Keratinocyte (primary cell): ENCODE results near the gene EGFL7. TPM values are rescaled to one million over a fixed set of nuclear protein-coding genes. Genes with fewer than 3 reads are reported as not detected.

Source experiments
- DNase-seq: peaks from one replicate; pipeline ENCODE4 v3.0.0-alpha.2; 2011; ENCODE audit warnings: low read depth, missing footprints, low spot score
- FAIRE-seq: peaks from 2 replicates; lab custom pipeline; 2011; peaks lifted over from hg19 to GRCh38; lab: Jason Lieb, UNC
- H2AFZ ChIP-seq: 2 replicates; pipeline ENCODE4 v1.6.0; 2012; ENCODE audit warnings: low read length, control low read depth, inconsistent platforms; ENCODE audit not compliant: control insufficient read depth
- H3K27ac ChIP-seq: 2 replicates; pipeline ENCODE4 v1.5.1; 2011; ENCODE audit warnings: low read length; ENCODE audit not compliant: control insufficient read depth, insufficient read depth
- H3K27me3 ChIP-seq: 3 replicates; pipeline ENCODE4 v1.6.0; 2011; ENCODE audit warnings: low read length; ENCODE audit not compliant: control insufficient read depth, insufficient read depth; ENCODE audit errors: extremely low read depth
- H3K36me3 ChIP-seq, 2 experiments: 2 replicates in 1 of 2; 3 replicates in 1 of 2; pipeline ENCODE4 v1.5.1; 2011; ENCODE audit warnings: low read length in 2 of 2, mild to moderate bottlenecking in 1 of 2; ENCODE audit not compliant: control insufficient read depth in 2 of 2, insufficient read depth in 2 of 2; ENCODE audit errors: extremely low read depth in 1 of 2
- H3K4me1 ChIP-seq: 3 replicates; pipeline ENCODE4 v1.5.1; 2011; ENCODE audit warnings: low read length; ENCODE audit not compliant: control insufficient read depth, insufficient read depth; ENCODE audit errors: extremely low read depth
- H3K4me2 ChIP-seq: 3 replicates; pipeline ENCODE4 v1.6.0; 2011; ENCODE audit warnings: low read depth, low read length; ENCODE audit not compliant: control insufficient read depth, insufficient read depth; ENCODE audit errors: extremely low read depth
- H3K4me3 ChIP-seq, 3 experiments: fragments of 200-600 bp in 1 of 3; sonication (generic) in 1 of 3; 2 replicates in 2 of 3; 3 replicates in 1 of 3; pipeline ENCODE4 v1.5.1; 2011 to 2016; ENCODE audit warnings: low read length in 3 of 3, mild to moderate bottlenecking in 3 of 3, control low read depth in 2 of 3, inconsistent platforms in 1 of 3, low read depth in 1 of 3, mixed read lengths in 1 of 3, mixed run types in 1 of 3, moderate library complexity in 1 of 3; ENCODE audit not compliant: control insufficient read depth in 2 of 3, insufficient read depth in 2 of 3; ENCODE audit errors: extremely low read depth in 1 of 3
- H3K79me2 ChIP-seq: 2 replicates; pipeline ENCODE4 v1.6.0; 2012; ENCODE audit warnings: low read length; ENCODE audit not compliant: control insufficient read depth, insufficient read depth
- H3K9ac ChIP-seq: 3 replicates; pipeline ENCODE4 v1.6.0; 2011; ENCODE audit warnings: low read length; ENCODE audit not compliant: control insufficient read depth, insufficient read depth; ENCODE audit errors: extremely low read depth
- H3K9me1 ChIP-seq: 3 replicates; pipeline ENCODE4 v1.6.0; 2011; ENCODE audit warnings: low read length; ENCODE audit not compliant: control insufficient read depth, insufficient read depth; ENCODE audit errors: extremely low read depth
- H3K9me3 ChIP-seq: 2 replicates; pipeline ENCODE4 v1.5.1; 2012; ENCODE audit warnings: low read depth, low read length; ENCODE audit not compliant: control insufficient read depth
- H4K20me1 ChIP-seq: 3 replicates; pipeline ENCODE4 v1.6.0; 2011; ENCODE audit warnings: low read length; ENCODE audit not compliant: control insufficient read depth, insufficient read depth; ENCODE audit errors: extremely low read depth
- CTCF ChIP-seq, 3 experiments: IDR thresholded peaks in 1 of 3; conservative IDR thresholded peaks in 1 of 3; optimal IDR thresholded peaks in 1 of 3; 2 replicates in 2 of 3; 3 replicates in 1 of 3; pipeline versions ENCODE3 to v1.5.1; 2011; ENCODE audit warnings: low read length in 3 of 3, mild to moderate bottlenecking in 3 of 3, moderate library complexity in 2 of 3, control low read depth in 1 of 3, inconsistent platforms in 1 of 3; ENCODE audit not compliant: insufficient read depth in 2 of 3; ENCODE audit errors: extremely low read depth in 1 of 3
- EZH2 ChIP-seq: IDR thresholded peaks from one replicate; pipeline ENCODE4 v1.6.1; 2012; ENCODE audit warnings: inconsistent platforms, mild to moderate bottlenecking, low read length, moderate library complexity
- dilution Hi-C: fragments of 300-500 bp; cut with MboI; formaldehyde crosslinking; loops from one replicate; pipeline ENCODE4 v1.7.0; 2020; ENCODE audit warnings: low sequenced_read_pairs; ENCODE audit not compliant: extremely low pct_ligation_motif_present
- polyA plus RNA-seq, 5 experiments: library from polyadenylated mRNA; depleted of rRNA in 3 of 5; stranded (reverse) in 3 of 5; stranded (forward) in 1 of 5; unstranded in 1 of 5; fragments of >200 nt; gene quantifications; 1 replicate in 1 of 5; 2 replicates in 3 of 5; 3 replicates in 1 of 5; pipeline versions ENCODE4 v1.2.1 to v1.2.3, GENCODE V29; 2011 to 2012; ENCODE audit warnings: missing spikeins in 2 of 5, low read depth in 1 of 5, low replicate concordance in 1 of 5

EGFL7 gene
- polyA plus RNA-seq, 1 donor (not counting 4 experiments of a cell fraction or from before 2014, with no cell fraction given): 4.2 TPM

- H2AFZ ChIP-seq: peak overlapping the region; percentile 15
- no peaks in the 10 kb centered on the region for H3K9me3 ChIP-seq
- no peaks in the 10 kb centered on the region for H3K36me3 ChIP-seq
- no peak overlapping the region for H3K27ac ChIP-seq
- H3K4me2 ChIP-seq: no peak overlapping the region
- peaks cover 9% of the 10 kb centered on the region for H3K27me3 ChIP-seq
- peaks cover 6% of the 10 kb centered on the region for H3K4me1 ChIP-seq
- no peak overlapping the region for H3K4me3 ChIP-seq
- H3K9me1 ChIP-seq: no peaks in the 10 kb centered on the region
- TF ChIP-seq CTCF (optimal IDR thresholded peaks at IDR 0.05 in 1 of 3, IDR thresholded peaks at IDR 0.05 in 1 of 3, conservative IDR thresholded peaks at IDR 0.05 in 1 of 3; ENCODE audit: extremely low read depth in 1 of 3, insufficient read depth in 2 of 3, low read length in 3 of 3) (no peak), EZH2 (no peak)
- dilution Hi-C loops: no loop called here
- no peaks in the 10 kb centered on the region for H3K79me2 ChIP-seq
- FAIRE-seq (no peak), DNase-seq (no peak)
- H3K9ac ChIP-seq: no peak overlapping the region
- H4K20me1 ChIP-seq: no peaks in the 10 kb centered on the region
These were observed 9.2 kb upstream of the EGFL7 start for GRCh38 chr9:136653323-136654079.

- dilution Hi-C loops: no loop called here
- Histone ChIP-seq H3K9ac (no peak overlapping the region), H3K79me2 (no peaks in the 10 kb centered on the region)
These were observed 7.7 kb upstream of the EGFL7 start for GRCh38 chr9:136654820-136655535.

More at GRCh38 chr9:136654820-136655535, 7.7 kb upstream of the EGFL7 start:
- Histone ChIP-seq H3K9me1 (no peaks in the 10 kb centered on the region), H3K4me3 (no peak overlapping the region), H3K27ac (no peak overlapping the region), H3K4me2 (no peak overlapping the region), H3K9me3 (no peaks in the 10 kb centered on the region), H3K36me3 (no peaks in the 10 kb centered on the region), H3K4me1 (peaks cover 6% of the 10 kb centered on the region), H4K20me1 (no peaks in the 10 kb centered on the region), H3K27me3 (peaks cover 19% of the 10 kb centered on the region), H2AFZ (no peak overlapping the region)
- DNase-seq: no peak
- TF ChIP-seq CTCF (optimal IDR thresholded peaks at IDR 0.05 in 1 of 3, IDR thresholded peaks at IDR 0.05 in 1 of 3, conservative IDR thresholded peaks at IDR 0.05 in 1 of 3; ENCODE audit: extremely low read depth in 1 of 3, insufficient read depth in 2 of 3, low read length in 3 of 3): no peak
- no peak for TF ChIP-seq EZH2
- no peak for FAIRE-seq
